Keratinocyte (primary cell): ENCODE data around the gene PLCL2.

Source experiments
- CTCF ChIP-seq, 3 experiments: IDR thresholded peaks in 1 of 3; conservative IDR thresholded peaks in 1 of 3; optimal IDR thresholded peaks in 1 of 3; 2 replicates in 2 of 3; 3 replicates in 1 of 3; pipeline versions ENCODE3 to v1.5.1; 2011; ENCODE audit warnings: low read length in 3 of 3, mild to moderate bottlenecking in 3 of 3, moderate library complexity in 2 of 3, control low read depth in 1 of 3, inconsistent platforms in 1 of 3; ENCODE audit not compliant: insufficient read depth in 2 of 3; ENCODE audit errors: extremely low read depth in 1 of 3
- EZH2 ChIP-seq: IDR thresholded peaks from one replicate; pipeline ENCODE4 v1.6.1; 2012; ENCODE audit warnings: inconsistent platforms, mild to moderate bottlenecking, low read length, moderate library complexity

DNA sequence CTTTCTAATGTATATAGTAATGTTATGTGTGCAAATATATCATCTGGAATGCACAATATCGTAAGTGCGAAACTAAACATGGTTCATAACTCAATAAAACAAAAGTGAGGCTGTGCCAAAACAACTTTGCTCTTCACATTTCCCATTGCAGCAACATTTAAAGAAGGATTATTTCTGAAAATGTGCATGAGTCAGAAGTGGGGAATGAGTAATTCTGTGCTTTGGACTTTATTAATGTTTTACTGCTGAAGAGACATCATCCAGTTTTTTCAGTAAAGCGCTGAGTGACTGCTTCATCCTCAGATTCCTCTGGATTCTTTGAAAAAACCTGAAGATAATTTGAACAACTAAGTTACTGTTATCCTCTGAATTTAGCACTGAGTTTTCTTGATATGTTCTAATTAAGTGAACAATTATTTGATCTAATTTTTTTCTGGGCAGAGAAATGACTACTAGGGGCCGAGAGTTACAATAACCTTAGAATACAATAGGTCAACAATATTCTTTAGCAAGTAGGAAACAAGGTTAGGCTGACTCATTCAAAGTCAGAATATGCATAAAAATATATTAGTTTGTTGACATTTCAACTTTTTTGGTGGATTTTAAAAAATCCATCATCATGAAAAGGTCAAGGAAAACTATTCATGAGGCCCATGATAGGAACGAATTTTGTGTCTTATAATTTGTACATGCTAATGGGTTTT lies 20.0 kb upstream of the PLCL2 start:
- TF ChIP-seq CTCF (optimal IDR thresholded peaks at IDR 0.05 in 1 of 3, IDR thresholded peaks at IDR 0.05 in 1 of 3, conservative IDR thresholded peaks at IDR 0.05 in 1 of 3; ENCODE audit: extremely low read depth in 1 of 3, insufficient read depth in 2 of 3, low read length in 3 of 3) (no peak), EZH2 (no peak)
